Measurements from ENCODE around the gene GRIK2.
"Not testable (repeated sequence)": the region's sequence is repeated elsewhere in the genome, so short reads cannot be mapped to it uniquely, and the experiment has no call there.

Gene GRIK2

GRCh38 chr6:102064142-102064541 is 670.6 kb downstream of the GRIK2 start:
- no peak for DNase-seq

GRCh38 chr6:102066301-102066700 is 672.8 kb downstream of the GRIK2 start:
- no peak for DNase-seq

- no peak for DNase-seq
Measured at GRCh38 chr6:102068349-102068929, 674.9 kb downstream of the GRIK2 start.

GRCh38 chr6:102075539-102075938 is 682.0 kb downstream of the GRIK2 start:
- DNase-seq = no peak

GRCh38 chr6:102085257-102085656 is 691.7 kb downstream of the GRIK2 start:
- no peak for DNase-seq

- not testable (repeated sequence) for DNase-seq
Measured at GRCh38 chr6:102088160-102088559, 694.7 kb downstream of the GRIK2 start.

GRCh38 chr6:102114402-102114801 is 720.9 kb downstream of the GRIK2 start:
- DNase-seq = no peak

GRCh38 chr6:102115911-102116310 is 722.4 kb downstream of the GRIK2 start:
- DNase-seq = no peak

GRCh38 chr6:102118034-102118433 is 724.5 kb downstream of the GRIK2 start:
- DNase-seq = no peak

Measured in 8988T (cell line).